Measurements from ENCODE around the gene ADGRD1.

Gene ADGRD1

GRCh38 chr12:131094831-131095805, 141.4 kb downstream of the ADGRD1 start:
- no peak for DNase-seq

GRCh38 chr12:131095826-131096680, 142.3 kb downstream of the ADGRD1 start:
- no peak for DNase-seq

GRCh38 chr12:131096681-131097181, 143.0 kb downstream of the ADGRD1 start:
- DNase-seq, result no peak

- peak; percentile 26 for DNase-seq
Observed at GRCh38 chr12:131097202-131098177, 143.8 kb downstream of the ADGRD1 start.

- no peak for DNase-seq
Observed at GRCh38 chr12:131098178-131098981, 144.7 kb downstream of the ADGRD1 start.

- no peak for DNase-seq
Observed at GRCh38 chr12:131100031-131100674, 146.4 kb downstream of the ADGRD1 start.

- DNase-seq, result no peak
Observed at GRCh38 chr12:131101006-131101405, 147.3 kb downstream of the ADGRD1 start.

- no peak for DNase-seq
Observed at GRCh38 chr12:131101703-131102492, 148.2 kb downstream of the ADGRD1 start.

- no peak for DNase-seq
Observed at GRCh38 chr12:131102493-131102931, 148.8 kb downstream of the ADGRD1 start.

GRCh38 chr12:131102991-131103668, 149.4 kb downstream of the ADGRD1 start:
- no peak for DNase-seq

GRCh38 chr12:131103669-131104462, 150.2 kb downstream of the ADGRD1 start:
- no peak for DNase-seq

- peak; percentile 71 for DNase-seq
Observed at GRCh38 chr12:131104463-131105350, 151.0 kb downstream of the ADGRD1 start.

GRCh38 chr12:131105351-131105735, 151.6 kb downstream of the ADGRD1 start:
- no peak for DNase-seq

GRCh38 chr12:131105736-131106348, 152.1 kb downstream of the ADGRD1 start:
- no peak for DNase-seq

- DNase-seq, result no peak
Observed at GRCh38 chr12:131106349-131106941, 152.7 kb downstream of the ADGRD1 start.

Data from NCI-H1092 treated with DMSO at 0.1 percent for 48 hours (cell line).